K562 (cell line): Measurements from ENCODE around the gene PSMB11. TPM values are rescaled to one million over a fixed set of nuclear protein-coding genes. Genes with fewer than 3 reads are reported as not detected.
A peak's percentile ranks its signal among the peaks of the same experiment; 100 is the strongest.

Experiments
- ADNP ChIP-seq: fragments of 200-800 bp; sonication (Bioruptor generic); IDR thresholded peaks from 2 replicates; pipeline ENCODE4 v1.6.1; 2016; ENCODE audit warnings: missing genetic modification characterization, missing compliant biosample characterization
- CBX1 ChIP-seq: sonication (generic); IDR thresholded peaks from 2 replicates; pipeline ENCODE4 v1.6.1; 2016; ENCODE audit warnings: antibody characterized with exemption, low read depth, mild to moderate bottlenecking
- FOS ChIP-seq: IDR thresholded peaks from 3 replicates; pipeline ENCODE4 v1.6.1; 2011; ENCODE audit not compliant: insufficient read length; ENCODE audit errors: extremely low read depth
- FOXA1 ChIP-seq: fragments of 450-650 bp; IDR thresholded peaks from 2 replicates; pipeline ENCODE4 v1.6.1; 2016; ENCODE audit warnings: mild to moderate bottlenecking, borderline replicate concordance
- KDM4B ChIP-seq, 2 experiments: fragments of 450-650 bp in 1 of 2; sonication (generic) in 1 of 2; IDR thresholded peaks; 2 replicates each; pipeline ENCODE4 v1.6.1; 2016 to 2017; ENCODE audit warnings: borderline replicate concordance in 2 of 2, antibody characterized with exemption in 1 of 2, low read depth in 1 of 2, mild to moderate bottlenecking in 1 of 2
- MBD2 ChIP-seq: sonication (generic); IDR thresholded peaks from 2 replicates; pipeline ENCODE4 v1.6.1; 2016; ENCODE audit warnings: low read depth, borderline replicate concordance
- PURB ChIP-seq: sonication (generic); formaldehyde crosslinking; IDR thresholded peaks from 2 replicates; pipeline ENCODE4 v1.9.0; 2021; ENCODE audit warnings: low read depth, mild to moderate bottlenecking, missing genetic modification reagents
- RBM34 ChIP-seq: fragments of 200-400 bp; formaldehyde crosslinking; IDR thresholded peaks from 2 replicates; pipeline ENCODE4 v1.6.1; 2018; ENCODE audit warnings: low read length, borderline replicate concordance; ENCODE audit not compliant: insufficient read depth
- SMC3 ChIP-seq: conservative IDR thresholded peaks from 2 replicates; pipeline ENCODE4 v1.6.1; 2011; ENCODE audit warnings: low read depth, low read length, improper control_type of control experiment; ENCODE audit not compliant: insufficient read depth
- ZKSCAN1 ChIP-seq: fragments of 150-350 bp; IDR thresholded peaks from 2 replicates; pipeline ENCODE4 v1.6.1; 2016; ENCODE audit warnings: low read depth, low read length
- ZNF134 ChIP-seq: fragments of 250-450 bp; sonication (Bioruptor Pico); conservative IDR thresholded peaks from 2 replicates; pipeline ENCODE4 v1.4.0; 2020
- ZNF695 ChIP-seq: fragments of 450-650 bp; formaldehyde crosslinking; IDR thresholded peaks from 2 replicates; pipeline ENCODE4 v1.4.0; 2020; ENCODE audit warnings: mild to moderate bottlenecking, moderate library complexity
- polyA plus RNA-seq, 8 experiments: library from polyadenylated mRNA; depleted of rRNA in 4 of 8; stranded (reverse) in 5 of 8; unstranded in 3 of 8; fragments of >200 nt; fragmentation: Nextera tagmentation in 2 of 8; fragmentation: Illumina TruSeq in 1 of 8; extraction: Ambion mirVana in 2 of 8; extraction: Trizol in 1 of 8; gene quantifications; 2 replicates each; pipeline versions ENCODE4 v1.2.1 to v1.2.3, GENCODE V29; 2011 to 2014; ENCODE audit warnings: inconsistent platforms in 1 of 8, missing spikeins in 1 of 8
- total RNA-seq, 7 experiments: library from RNA; depleted of rRNA in 6 of 7; stranded (reverse); fragments of >200 nt in 6 of 7; fragmentation: Illumina TruSeq in 2 of 7; extraction: Trizol in 2 of 7; gene quantifications; 2 replicates each; pipeline versions ENCODE4 v1.2.1 to v1.2.3, GENCODE V29; 2011 to 2021; ENCODE audit warnings: low replicate concordance in 1 of 7
- TF ChIP-seq, protein P1 (sequence below): fragments of 450-650 bp; IDR thresholded peaks from 2 replicates; pipeline ENCODE4 v1.6.1; 2016; ENCODE audit warnings: low read depth
- TF ChIP-seq, protein P2 (sequence below): sonication (generic); formaldehyde crosslinking; IDR thresholded peaks from 2 replicates; pipeline ENCODE4 v1.8.0; 2023; ENCODE audit warnings: mild to moderate bottlenecking, missing genetic modification reagents
- TF ChIP-seq, protein P3 (sequence below): sonication (generic); formaldehyde crosslinking; IDR thresholded peaks from 2 replicates; pipeline ENCODE4 v1.9.0; 2022; ENCODE audit warnings: mild to moderate bottlenecking, missing genetic modification reagents
- TF ChIP-seq, protein P4 (sequence below): fragments of 250-450 bp; sonication (Bioruptor Pico); IDR thresholded peaks from 2 replicates; pipeline ENCODE4 v1.4.0; 2020; ENCODE audit warnings: borderline replicate concordance

PSMB11 gene
- total and polyA plus RNA-seq, 9 of the 15 experiments (the other 6 are each of a cell fraction or from before 2014, with no cell fraction given), result not detected

DNA sequence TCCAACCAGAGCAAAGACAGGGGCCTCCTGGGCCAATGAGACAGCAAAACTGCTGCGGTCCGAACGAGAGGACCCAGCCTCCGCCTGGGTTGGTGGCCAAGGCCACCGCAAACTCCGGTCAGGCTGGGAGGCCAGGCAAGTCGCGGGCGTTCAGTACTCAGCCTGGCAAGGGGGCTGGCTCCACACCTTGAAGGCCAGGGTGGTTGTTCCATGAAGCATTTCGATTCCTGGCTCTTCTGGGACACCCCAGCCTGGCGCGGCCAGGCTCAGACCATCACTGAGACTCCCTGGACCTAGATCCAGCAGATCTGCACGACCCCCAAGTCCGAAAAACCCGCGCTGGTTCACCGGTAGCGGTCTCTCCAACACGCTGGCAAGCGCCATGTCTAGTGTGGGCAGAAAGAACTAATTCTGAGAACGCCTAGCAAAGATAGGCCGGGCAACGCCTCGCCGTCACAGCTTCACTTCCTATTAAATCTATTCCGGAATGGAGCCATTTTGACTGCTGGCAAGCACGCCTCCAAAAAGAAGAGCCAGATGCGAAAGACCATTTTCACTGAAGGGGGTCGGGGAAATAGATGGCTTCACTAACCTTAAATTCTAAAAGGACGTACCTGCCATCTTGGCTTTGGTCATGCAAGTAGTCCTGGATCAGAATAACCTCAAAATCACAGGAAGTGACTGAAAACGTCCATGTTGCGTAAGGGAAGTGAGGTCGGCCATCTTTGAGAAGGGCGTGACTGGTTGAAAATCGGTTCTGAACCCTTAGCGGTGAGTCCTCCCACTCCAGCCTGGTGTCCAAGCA lies 7.3 kb upstream of the PSMB11 start, which contains the start of gene PSMB5 (continued):
- 0 out of 2 replicates have a peak, but pooled peaks have one; percentile 21 for TF ChIP-seq CBX1
- TF ChIP-seq, protein P1, sequence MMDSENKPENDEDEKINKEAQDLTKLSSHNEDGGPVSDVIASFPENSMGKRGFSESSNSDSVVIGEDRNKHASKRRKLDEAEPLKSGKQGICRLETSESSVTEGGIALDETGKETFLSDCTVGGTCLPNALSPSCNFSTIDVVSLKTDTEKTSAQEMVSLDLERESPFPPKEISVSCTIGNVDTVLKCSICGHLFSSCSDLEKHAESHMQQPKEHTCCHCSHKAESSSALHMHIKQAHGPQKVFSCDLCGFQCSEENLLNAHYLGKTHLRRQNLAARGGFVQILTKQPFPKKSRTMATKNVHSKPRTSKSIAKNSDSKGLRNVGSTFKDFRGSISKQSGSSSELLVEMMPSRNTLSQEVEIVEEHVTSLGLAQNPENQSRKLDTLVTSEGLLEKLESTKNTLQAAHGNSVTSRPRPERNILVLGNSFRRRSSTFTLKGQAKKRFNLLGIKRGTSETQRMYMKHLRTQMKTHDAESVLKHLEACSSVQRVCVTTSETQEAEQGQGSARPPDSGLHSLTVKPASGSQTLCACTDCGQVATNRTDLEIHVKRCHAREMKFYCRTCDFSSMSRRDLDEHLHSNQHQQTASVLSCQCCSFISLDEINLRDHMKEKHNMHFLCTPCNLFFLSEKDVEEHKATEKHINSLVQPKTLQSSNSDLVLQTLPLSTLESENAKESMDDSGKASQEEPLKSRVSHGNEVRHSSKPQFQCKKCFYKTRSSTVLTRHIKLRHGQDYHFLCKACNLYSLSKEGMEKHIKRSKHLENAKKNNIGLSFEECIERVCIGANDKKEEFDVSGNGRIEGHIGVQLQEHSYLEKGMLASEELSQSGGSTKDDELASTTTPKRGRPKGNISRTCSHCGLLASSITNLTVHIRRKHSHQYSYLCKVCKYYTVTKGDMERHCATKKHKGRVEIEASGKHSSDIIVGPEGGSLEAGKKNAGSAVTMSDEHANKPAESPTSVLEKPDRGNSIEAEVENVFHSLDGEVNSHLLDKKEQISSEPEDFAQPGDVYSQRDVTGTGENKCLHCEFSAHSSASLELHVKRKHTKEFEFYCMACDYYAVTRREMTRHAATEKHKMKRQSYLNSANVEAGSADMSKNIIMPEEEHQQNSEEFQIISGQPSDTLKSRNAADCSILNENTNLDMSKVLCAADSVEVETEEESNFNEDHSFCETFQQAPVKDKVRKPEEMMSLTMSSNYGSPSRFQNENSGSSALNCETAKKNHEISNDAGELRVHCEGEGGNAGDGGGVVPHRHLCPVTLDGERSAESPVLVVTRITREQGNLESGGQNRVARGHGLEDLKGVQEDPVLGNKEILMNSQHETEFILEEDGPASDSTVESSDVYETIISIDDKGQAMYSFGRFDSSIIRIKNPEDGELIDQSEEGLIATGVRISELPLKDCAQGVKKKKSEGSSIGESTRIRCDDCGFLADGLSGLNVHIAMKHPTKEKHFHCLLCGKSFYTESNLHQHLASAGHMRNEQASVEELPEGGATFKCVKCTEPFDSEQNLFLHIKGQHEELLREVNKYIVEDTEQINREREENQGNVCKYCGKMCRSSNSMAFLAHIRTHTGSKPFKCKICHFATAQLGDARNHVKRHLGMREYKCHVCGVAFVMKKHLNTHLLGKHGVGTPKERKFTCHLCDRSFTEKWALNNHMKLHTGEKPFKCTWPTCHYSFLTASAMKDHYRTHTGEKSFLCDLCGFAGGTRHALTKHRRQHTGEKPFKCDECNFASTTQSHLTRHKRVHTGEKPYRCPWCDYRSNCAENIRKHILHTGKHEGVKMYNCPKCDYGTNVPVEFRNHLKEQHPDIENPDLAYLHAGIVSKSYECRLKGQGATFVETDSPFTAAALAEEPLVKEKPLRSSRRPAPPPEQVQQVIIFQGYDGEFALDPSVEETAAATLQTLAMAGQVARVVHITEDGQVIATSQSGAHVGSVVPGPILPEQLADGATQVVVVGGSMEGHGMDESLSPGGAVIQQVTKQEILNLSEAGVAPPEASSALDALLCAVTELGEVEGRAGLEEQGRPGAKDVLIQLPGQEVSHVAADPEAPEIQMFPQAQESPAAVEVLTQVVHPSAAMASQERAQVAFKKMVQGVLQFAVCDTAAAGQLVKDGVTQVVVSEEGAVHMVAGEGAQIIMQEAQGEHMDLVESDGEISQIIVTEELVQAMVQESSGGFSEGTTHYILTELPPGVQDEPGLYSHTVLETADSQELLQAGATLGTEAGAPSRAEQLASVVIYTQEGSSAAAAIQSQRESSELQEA, result peak; percentile 91
- no peak for TF ChIP-seq FOS
- TF ChIP-seq MBD2, result peak; percentile 78
- no peak for TF ChIP-seq ZKSCAN1
- TF ChIP-seq, protein P2, sequence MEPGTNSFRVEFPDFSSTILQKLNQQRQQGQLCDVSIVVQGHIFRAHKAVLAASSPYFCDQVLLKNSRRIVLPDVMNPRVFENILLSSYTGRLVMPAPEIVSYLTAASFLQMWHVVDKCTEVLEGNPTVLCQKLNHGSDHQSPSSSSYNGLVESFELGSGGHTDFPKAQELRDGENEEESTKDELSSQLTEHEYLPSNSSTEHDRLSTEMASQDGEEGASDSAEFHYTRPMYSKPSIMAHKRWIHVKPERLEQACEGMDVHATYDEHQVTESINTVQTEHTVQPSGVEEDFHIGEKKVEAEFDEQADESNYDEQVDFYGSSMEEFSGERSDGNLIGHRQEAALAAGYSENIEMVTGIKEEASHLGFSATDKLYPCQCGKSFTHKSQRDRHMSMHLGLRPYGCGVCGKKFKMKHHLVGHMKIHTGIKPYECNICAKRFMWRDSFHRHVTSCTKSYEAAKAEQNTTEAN, result no peak
- no peak for TF ChIP-seq RBM34
- no peak for TF ChIP-seq ZNF695 (CRISPR knock-in tag)
- TF ChIP-seq SMC3, result no peak
- TF ChIP-seq, protein P3, sequence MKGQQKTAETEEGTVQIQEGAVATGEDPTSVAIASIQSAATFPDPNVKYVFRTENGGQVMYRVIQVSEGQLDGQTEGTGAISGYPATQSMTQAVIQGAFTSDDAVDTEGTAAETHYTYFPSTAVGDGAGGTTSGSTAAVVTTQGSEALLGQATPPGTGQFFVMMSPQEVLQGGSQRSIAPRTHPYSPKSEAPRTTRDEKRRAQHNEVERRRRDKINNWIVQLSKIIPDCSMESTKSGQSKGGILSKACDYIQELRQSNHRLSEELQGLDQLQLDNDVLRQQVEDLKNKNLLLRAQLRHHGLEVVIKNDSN (CRISPR knock-in tag), result no peak
- TF ChIP-seq PURB (CRISPR knock-in tag), result no peak
- no peak for TF ChIP-seq KDM4B (IDR thresholded peaks at IDR 0.05; ENCODE audit: borderline replicate concordance in 2 of 2, low read depth in 1 of 2)
- no peak for TF ChIP-seq ADNP (tag)
- TF ChIP-seq ZNF134 (CRISPR knock-in tag), result 0 out of 2 replicates have a peak, but pooled peaks have one; percentile 19
- TF ChIP-seq, protein P4, sequence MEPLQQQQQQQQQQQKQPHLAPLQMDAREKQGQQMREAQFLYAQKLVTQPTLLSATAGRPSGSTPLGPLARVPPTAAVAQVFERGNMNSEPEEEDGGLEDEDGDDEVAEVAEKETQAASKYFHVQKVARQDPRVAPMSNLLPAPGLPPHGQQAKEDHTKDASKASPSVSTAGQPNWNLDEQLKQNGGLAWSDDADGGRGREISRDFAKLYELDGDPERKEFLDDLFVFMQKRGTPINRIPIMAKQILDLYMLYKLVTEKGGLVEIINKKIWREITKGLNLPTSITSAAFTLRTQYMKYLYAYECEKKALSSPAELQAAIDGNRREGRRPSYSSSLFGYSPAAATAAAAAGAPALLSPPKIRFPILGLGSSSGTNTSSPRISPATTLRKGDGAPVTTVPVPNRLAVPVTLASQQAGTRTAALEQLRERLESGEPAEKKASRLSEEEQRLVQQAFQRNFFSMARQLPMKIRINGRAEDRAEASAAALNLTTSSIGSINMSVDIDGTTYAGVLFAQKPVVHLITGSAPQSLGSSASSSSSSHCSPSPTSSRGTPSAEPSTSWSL (CRISPR knock-in tag), result no peak
- no peak for TF ChIP-seq FOXA1
